22Rv1 (cell line): Measurements from ENCODE around the gene NEDD4L.

ENCODE experiments used
- ZFX ChIP-seq: fragments of 450-650 bp; IDR thresholded peaks from 2 replicates; pipeline ENCODE4 v1.6.1; 2017; ENCODE audit warnings: antibody characterized with exemption, borderline replicate concordance
- TF ChIP-seq, protein P1 (sequence below): fragments of 450-650 bp; IDR thresholded peaks from 2 replicates; pipeline ENCODE4 v1.5.1; 2017; ENCODE audit warnings: mild to moderate bottlenecking

DNA sequence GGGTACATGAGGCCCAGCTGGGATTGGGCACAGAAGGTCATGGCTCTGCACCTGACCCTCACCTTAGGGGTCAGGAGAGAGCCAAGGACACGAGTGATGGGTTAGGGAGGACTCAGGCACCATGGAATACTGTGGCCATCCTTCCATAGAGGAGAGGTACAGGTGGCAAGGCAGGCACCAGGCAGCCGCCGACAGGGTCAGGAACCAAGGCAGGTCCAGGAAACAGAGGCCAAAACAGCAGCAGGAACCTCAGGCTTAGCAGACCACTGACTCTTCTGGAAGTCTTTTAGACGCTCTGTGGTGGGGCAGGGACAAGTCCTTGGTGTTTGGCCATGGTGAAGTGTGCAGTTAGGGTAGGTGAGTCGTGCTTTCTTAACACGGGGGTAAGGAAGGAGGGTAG is 128.0 kb downstream of the NEDD4L start:
- TF ChIP-seq, protein P1, sequence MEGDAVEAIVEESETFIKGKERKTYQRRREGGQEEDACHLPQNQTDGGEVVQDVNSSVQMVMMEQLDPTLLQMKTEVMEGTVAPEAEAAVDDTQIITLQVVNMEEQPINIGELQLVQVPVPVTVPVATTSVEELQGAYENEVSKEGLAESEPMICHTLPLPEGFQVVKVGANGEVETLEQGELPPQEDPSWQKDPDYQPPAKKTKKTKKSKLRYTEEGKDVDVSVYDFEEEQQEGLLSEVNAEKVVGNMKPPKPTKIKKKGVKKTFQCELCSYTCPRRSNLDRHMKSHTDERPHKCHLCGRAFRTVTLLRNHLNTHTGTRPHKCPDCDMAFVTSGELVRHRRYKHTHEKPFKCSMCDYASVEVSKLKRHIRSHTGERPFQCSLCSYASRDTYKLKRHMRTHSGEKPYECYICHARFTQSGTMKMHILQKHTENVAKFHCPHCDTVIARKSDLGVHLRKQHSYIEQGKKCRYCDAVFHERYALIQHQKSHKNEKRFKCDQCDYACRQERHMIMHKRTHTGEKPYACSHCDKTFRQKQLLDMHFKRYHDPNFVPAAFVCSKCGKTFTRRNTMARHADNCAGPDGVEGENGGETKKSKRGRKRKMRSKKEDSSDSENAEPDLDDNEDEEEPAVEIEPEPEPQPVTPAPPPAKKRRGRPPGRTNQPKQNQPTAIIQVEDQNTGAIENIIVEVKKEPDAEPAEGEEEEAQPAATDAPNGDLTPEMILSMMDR = no peak
- no peak for TF ChIP-seq ZFX
